Measurements from ENCODE around the gene STAG1.

DNA sequence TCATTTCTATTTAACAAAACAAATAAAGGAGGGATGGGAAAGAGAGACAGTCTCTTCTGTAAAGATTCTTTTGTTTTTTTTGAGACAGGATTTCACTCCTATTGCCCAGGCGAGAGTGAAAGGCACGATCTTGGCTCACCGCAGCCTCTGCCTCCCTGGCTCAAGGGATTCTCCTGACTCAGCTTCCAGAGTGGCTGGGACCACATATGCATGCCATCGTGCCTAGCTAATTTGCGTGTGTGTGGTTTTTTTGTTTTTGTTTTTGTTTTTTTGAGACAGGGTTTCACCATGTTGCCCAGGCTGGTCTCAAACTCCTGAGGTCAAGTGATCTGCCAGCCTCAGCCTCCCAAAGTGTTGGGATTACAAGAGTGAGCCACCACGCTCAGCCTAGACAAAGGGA, 23.3 kb downstream of the STAG1 start:
- TF ChIP-seq, protein P1, sequence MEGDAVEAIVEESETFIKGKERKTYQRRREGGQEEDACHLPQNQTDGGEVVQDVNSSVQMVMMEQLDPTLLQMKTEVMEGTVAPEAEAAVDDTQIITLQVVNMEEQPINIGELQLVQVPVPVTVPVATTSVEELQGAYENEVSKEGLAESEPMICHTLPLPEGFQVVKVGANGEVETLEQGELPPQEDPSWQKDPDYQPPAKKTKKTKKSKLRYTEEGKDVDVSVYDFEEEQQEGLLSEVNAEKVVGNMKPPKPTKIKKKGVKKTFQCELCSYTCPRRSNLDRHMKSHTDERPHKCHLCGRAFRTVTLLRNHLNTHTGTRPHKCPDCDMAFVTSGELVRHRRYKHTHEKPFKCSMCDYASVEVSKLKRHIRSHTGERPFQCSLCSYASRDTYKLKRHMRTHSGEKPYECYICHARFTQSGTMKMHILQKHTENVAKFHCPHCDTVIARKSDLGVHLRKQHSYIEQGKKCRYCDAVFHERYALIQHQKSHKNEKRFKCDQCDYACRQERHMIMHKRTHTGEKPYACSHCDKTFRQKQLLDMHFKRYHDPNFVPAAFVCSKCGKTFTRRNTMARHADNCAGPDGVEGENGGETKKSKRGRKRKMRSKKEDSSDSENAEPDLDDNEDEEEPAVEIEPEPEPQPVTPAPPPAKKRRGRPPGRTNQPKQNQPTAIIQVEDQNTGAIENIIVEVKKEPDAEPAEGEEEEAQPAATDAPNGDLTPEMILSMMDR (IDR thresholded peaks at IDR 0.05) = no peak
- TF ChIP-seq EP300 (IDR thresholded peaks at IDR 0.05) (no peak), POLR2A (IDR thresholded peaks at IDR 0.05) (no peak)

Data from tibial nerve (tissue), 4 donors.